ENCODE results near the gene HOXB4.

DNA sequence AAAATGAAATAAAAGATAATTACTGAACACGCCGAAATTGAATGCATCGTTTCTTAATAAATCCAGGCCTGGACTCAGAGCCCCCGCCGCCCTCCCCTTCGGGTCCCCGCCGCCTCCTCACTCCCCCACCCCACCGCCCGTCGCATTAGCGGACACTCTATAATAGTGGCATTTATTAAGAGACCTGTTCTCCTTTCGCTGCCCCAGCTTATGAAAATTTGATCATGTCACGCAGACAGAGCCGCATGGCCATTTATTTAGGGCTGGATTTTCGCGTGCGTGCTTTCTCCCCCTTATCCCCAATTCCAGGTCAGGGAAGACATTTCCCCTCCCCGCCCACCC, 27.0 kb downstream of the HOXB4 start:
- TF ChIP-seq MAZ (IDR thresholded peaks at IDR 0.05; ENCODE audit: borderline replicate concordance, low read depth, low read length) = no peak
- TF ChIP-seq, protein P1, sequence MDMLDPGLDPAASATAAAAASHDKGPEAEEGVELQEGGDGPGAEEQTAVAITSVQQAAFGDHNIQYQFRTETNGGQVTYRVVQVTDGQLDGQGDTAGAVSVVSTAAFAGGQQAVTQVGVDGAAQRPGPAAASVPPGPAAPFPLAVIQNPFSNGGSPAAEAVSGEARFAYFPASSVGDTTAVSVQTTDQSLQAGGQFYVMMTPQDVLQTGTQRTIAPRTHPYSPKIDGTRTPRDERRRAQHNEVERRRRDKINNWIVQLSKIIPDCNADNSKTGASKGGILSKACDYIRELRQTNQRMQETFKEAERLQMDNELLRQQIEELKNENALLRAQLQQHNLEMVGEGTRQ (IDR thresholded peaks at IDR 0.05; ENCODE audit: low read depth, low read length) = no peak
- TF ChIP-seq POLR2A (IDR thresholded peaks at IDR 0.05; ENCODE audit: low read depth, low read length) = no peak
- TF ChIP-seq, protein P2, sequence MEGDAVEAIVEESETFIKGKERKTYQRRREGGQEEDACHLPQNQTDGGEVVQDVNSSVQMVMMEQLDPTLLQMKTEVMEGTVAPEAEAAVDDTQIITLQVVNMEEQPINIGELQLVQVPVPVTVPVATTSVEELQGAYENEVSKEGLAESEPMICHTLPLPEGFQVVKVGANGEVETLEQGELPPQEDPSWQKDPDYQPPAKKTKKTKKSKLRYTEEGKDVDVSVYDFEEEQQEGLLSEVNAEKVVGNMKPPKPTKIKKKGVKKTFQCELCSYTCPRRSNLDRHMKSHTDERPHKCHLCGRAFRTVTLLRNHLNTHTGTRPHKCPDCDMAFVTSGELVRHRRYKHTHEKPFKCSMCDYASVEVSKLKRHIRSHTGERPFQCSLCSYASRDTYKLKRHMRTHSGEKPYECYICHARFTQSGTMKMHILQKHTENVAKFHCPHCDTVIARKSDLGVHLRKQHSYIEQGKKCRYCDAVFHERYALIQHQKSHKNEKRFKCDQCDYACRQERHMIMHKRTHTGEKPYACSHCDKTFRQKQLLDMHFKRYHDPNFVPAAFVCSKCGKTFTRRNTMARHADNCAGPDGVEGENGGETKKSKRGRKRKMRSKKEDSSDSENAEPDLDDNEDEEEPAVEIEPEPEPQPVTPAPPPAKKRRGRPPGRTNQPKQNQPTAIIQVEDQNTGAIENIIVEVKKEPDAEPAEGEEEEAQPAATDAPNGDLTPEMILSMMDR (conservative IDR thresholded peaks at IDR 0.05; ENCODE audit: low read depth, low read length) = no peak
